Lung (tissue), 12 donors: ENCODE data around the gene SLC35E4. TPM values are rescaled to one million over a fixed set of nuclear protein-coding genes. Genes with fewer than 3 reads are reported as not detected.
"Not testable (repeated sequence)": the region's sequence is repeated elsewhere in the genome, so short reads cannot be mapped to it uniquely, and the experiment has no call there.

ENCODE experiments used
- ATAC-seq: fragments of 200-7000 bp; cut with Tn5 transposase; one replicate; pipeline ENCODE4 v1.9.1; 2020; ENCODE audit warnings: moderate number of reproducible peaks; ENCODE audit not compliant: insufficient read depth, low FRiP score
- DNase-seq, 3 donors: peaks; one replicate each; pipeline ENCODE4 v3.0.0-alpha.2; 2013 to 2017
- H3K27ac ChIP-seq, 2 donors: one replicate each; pipeline ENCODE4 v1.5.1; 2013; ENCODE audit warnings: mild to moderate bottlenecking in 2 of 2, moderate library complexity in 2 of 2, control low read depth in 1 of 2, inconsistent platforms in 1 of 2, low read depth in 1 of 2, low read length in 1 of 2
- H3K27me3 ChIP-seq, 3 donors: one replicate each; pipeline ENCODE4 v1.5.1; 2013; ENCODE audit warnings: low read length in 2 of 3; ENCODE audit not compliant: control insufficient read depth in 3 of 3, insufficient read depth in 3 of 3
- H3K36me3 ChIP-seq, 4 donors: one replicate each; pipeline ENCODE4 v1.5.1; 2013; ENCODE audit warnings: low read length in 4 of 4, mild to moderate bottlenecking in 1 of 4, moderate library complexity in 1 of 4; ENCODE audit not compliant: control insufficient read depth in 4 of 4, insufficient read depth in 4 of 4
- H3K4me1 ChIP-seq, 5 donors: one replicate each; pipeline ENCODE4 v1.5.1; 2013; ENCODE audit warnings: low read length in 5 of 5, mild to moderate bottlenecking in 2 of 5, moderate library complexity in 1 of 5; ENCODE audit not compliant: control insufficient read depth in 5 of 5, insufficient read depth in 5 of 5
- H3K4me3 ChIP-seq: one replicate; pipeline ENCODE4 v1.5.1; 2013; ENCODE audit warnings: mild to moderate bottlenecking, control low read depth, moderate library complexity
- H3K9ac ChIP-seq, 2 donors: one replicate each; pipeline ENCODE4 v1.5.1; 2013; ENCODE audit warnings: low read length in 2 of 2, control low read depth in 1 of 2; ENCODE audit not compliant: insufficient read depth in 1 of 2
- H3K9me3 ChIP-seq, 4 donors: one replicate each; pipeline ENCODE4 v1.5.1; 2013; ENCODE audit warnings: low read length in 3 of 4, mild to moderate bottlenecking in 1 of 4, moderate library complexity in 1 of 4; ENCODE audit not compliant: control insufficient read depth in 4 of 4, insufficient read depth in 3 of 4
- CTCF ChIP-seq: IDR thresholded peaks from 2 replicates; pipeline ENCODE4 v1.5.1; 2012; ENCODE audit warnings: mild to moderate bottlenecking; ENCODE audit errors: control extremely low read depth, extremely low read depth
- WGBS, 2 donors: extraction: QIAGEN DNeasy Blood & Tissue Kit; methylation state at CpG; one replicate each; pipeline ENCODE4 v1.1.7; 2013; 5-methylcytosine and 5-hydroxymethylcytosine counted together
- polyA plus RNA-seq, 2 donors: library from polyadenylated mRNA; stranded (reverse); fragments of 200-250 nt; gene quantifications; one replicate each; pipeline ENCODE4 v1.2.1, GENCODE V29; 2013
- total RNA-seq, 2 donors: library from RNA; depleted of rRNA in 1 of 2; stranded (reverse); fragments of >200 nt in 1 of 2; gene quantifications; one replicate each; pipeline ENCODE4 v1.2.1, GENCODE V29; 2014 to 2021
- donor health status: control.
- donor health status: control.
- donor health status: Bipolar disorder and iron deficiency.
- donor health status: healthy.
- donor health status: DM: yes; HTN: yes; CAD: no.

The SLC35E4 gene
- total and polyA plus RNA-seq, 4 donors, result 1.6 to 4.8 (median 3.2) TPM

GRCh38 chr22:30671071-30671470 lies 35.5 kb downstream of the SLC35E4 start:
- peaks cover 0 to 17% (median 5%) of the 10 kb centered on the region in 5 donors for H3K4me1 ChIP-seq
- H3K27me3 ChIP-seq, result no peaks in the 10 kb centered on the region
- WGBS, 2 donors, result 77 to 84% methylated on average over 3 of the region's 3 CpGs
- H3K27ac ChIP-seq, result no peak overlapping the region
- ATAC-seq, result no peak
- no peaks in the 10 kb centered on the region for H3K9me3 ChIP-seq
- DNase-seq, result no peak
- H3K9ac ChIP-seq, result no peak overlapping the region
- TF ChIP-seq CTCF, result no peak
- H3K36me3 ChIP-seq, result no peaks in the 10 kb centered on the region
- no peak overlapping the region for H3K4me3 ChIP-seq

- peaks cover 0 to 3% (median 0%) of the 10 kb centered on the region in 3 donors for H3K27me3 ChIP-seq
- H3K36me3 ChIP-seq, result no peaks in the 10 kb centered on the region
- no peak for TF ChIP-seq CTCF
- WGBS, 2 donors, result 72 to 85% methylated on average over 4 of the region's 4 CpGs
- no peak overlapping the region for H3K4me3 ChIP-seq
- no peak overlapping the region for H3K27ac ChIP-seq
- no peak overlapping the region for H3K9ac ChIP-seq
- ATAC-seq, result no peak
- H3K4me1 ChIP-seq, result peaks cover 0 to 5% (median 0%) of the 10 kb centered on the region in 5 donors
- no peaks in the 10 kb centered on the region for H3K9me3 ChIP-seq
- no peak for DNase-seq
These were observed 37.6 kb downstream of the SLC35E4 start for GRCh38 chr22:30673136-30673535.

GRCh38 chr22:30674482-30674881 lies 38.9 kb downstream of the SLC35E4 start:
- H3K9ac ChIP-seq, result no peak overlapping the region
- H3K27ac ChIP-seq, result no peak overlapping the region
- H3K36me3 ChIP-seq, result no peaks in the 10 kb centered on the region
- TF ChIP-seq CTCF, result no peak
- 87 to 94% methylated on average over 6 of the region's 6 CpGs for WGBS, 2 donors
- DNase-seq, result no peak
- H3K9me3 ChIP-seq, result no peaks in the 10 kb centered on the region
- H3K4me1 ChIP-seq, result no peaks in the 10 kb centered on the region
- no peak for ATAC-seq
- H3K27me3 ChIP-seq, result peaks cover 0 to 5% (median 0%) of the 10 kb centered on the region in 3 donors
- no peak overlapping the region for H3K4me3 ChIP-seq

GRCh38 chr22:30675436-30675835 lies 39.9 kb downstream of the SLC35E4 start:
- WGBS, 2 donors, result 89 to 93% methylated on average over 9 of the region's 9 CpGs
- DNase-seq (no peak), ATAC-seq (no peak)
- Histone ChIP-seq H3K36me3 (no peaks in the 10 kb centered on the region), H3K9me3 (no peaks in the 10 kb centered on the region), H3K9ac (no peak overlapping the region), H3K27me3 (peaks cover 0 to 7% (median 0%) of the 10 kb centered on the region in 3 donors), H3K4me1 (no peaks in the 10 kb centered on the region), H3K27ac (no peak overlapping the region), H3K4me3 (no peak overlapping the region)
- no peak for TF ChIP-seq CTCF

- H3K9ac ChIP-seq, H3K36me3 ChIP-seq, DNase-seq, H3K4me3 ChIP-seq, H3K27ac ChIP-seq, ATAC-seq, H3K9me3 ChIP-seq, H3K4me1 ChIP-seq, H3K27me3 ChIP-seq: not testable (repeated sequence)
- WGBS, 2 donors, result 66 to 78% methylated on average over 3 of the region's 3 CpGs
These were observed 41.0 kb downstream of the SLC35E4 start for GRCh38 chr22:30676565-30676964.
